ENCODE data around the gene ASB2.

Gene ASB2

GRCh38 chr14:93893661-93894261 is 82.6 kb downstream of the ASB2 start:
- 54 to 57% methylated on average over 12 of the region's 12 CpGs for WGBS, 2 experiments
- Histone ChIP-seq H3K27ac (ENCODE audit: insufficient read depth, low read depth, low read length, poor library complexity, severe bottlenecking) (no peak overlapping the region), H3K36me3 (ENCODE audit: control insufficient read depth, insufficient read depth, low read length) (no peaks in the 10 kb centered on the region), H3K9me3 (ENCODE audit: control insufficient read depth, low read length) (no peaks in the 10 kb centered on the region), H3K27me3 (ENCODE audit: control insufficient read depth, insufficient read depth, low read length, poor library complexity, severe bottlenecking) (no peaks in the 10 kb centered on the region), H3K4me1 (ENCODE audit: control insufficient read depth, insufficient read depth, low read length) (peaks cover 27% of the 10 kb centered on the region), H3K4me3 (ENCODE audit: insufficient read depth, low read depth, low read length) (no peak overlapping the region)

GRCh38 chr14:93892923-93893558 is 83.3 kb downstream of the ASB2 start:
- Histone ChIP-seq H3K4me1 (ENCODE audit: control insufficient read depth, insufficient read depth, low read length) (peaks cover 27% of the 10 kb centered on the region), H3K27me3 (ENCODE audit: control insufficient read depth, insufficient read depth, low read length, poor library complexity, severe bottlenecking) (no peaks in the 10 kb centered on the region)

GRCh38 chr14:93892505-93892839 is 83.9 kb downstream of the ASB2 start:
- 79 to 81% methylated on average over 5 of the region's 5 CpGs for WGBS, 2 experiments
- peaks cover 27% of the 10 kb centered on the region for H3K4me1 ChIP-seq (ENCODE audit: control insufficient read depth, insufficient read depth, low read length)
- no peak overlapping the region for H3K4me3 ChIP-seq (ENCODE audit: insufficient read depth, low read depth, low read length)

More at GRCh38 chr14:93892923-93893558, 83.3 kb downstream of the ASB2 start:
- Histone ChIP-seq H3K4me3 (ENCODE audit: insufficient read depth, low read depth, low read length) (no peak overlapping the region), H3K36me3 (ENCODE audit: control insufficient read depth, insufficient read depth, low read length) (no peaks in the 10 kb centered on the region), H3K9me3 (ENCODE audit: control insufficient read depth, low read length) (no peaks in the 10 kb centered on the region), H3K27ac (ENCODE audit: insufficient read depth, low read depth, low read length, poor library complexity, severe bottlenecking) (no peak overlapping the region)
- WGBS, 2 experiments: 39 to 42% methylated on average over 13 of the region's 13 CpGs

GRCh38 chr14:93891756-93892504 is 84.4 kb downstream of the ASB2 start:
- 81% methylated on average over 15 of the region's 15 CpGs for WGBS, 2 experiments
- no peak overlapping the region for H3K27ac ChIP-seq (ENCODE audit: insufficient read depth, low read depth, low read length, poor library complexity, severe bottlenecking)
- H3K4me3 ChIP-seq (ENCODE audit: insufficient read depth, low read depth, low read length): no peak overlapping the region
- H3K4me1 ChIP-seq (ENCODE audit: control insufficient read depth, insufficient read depth, low read length): peaks cover 27% of the 10 kb centered on the region
- no peaks in the 10 kb centered on the region for H3K27me3 ChIP-seq (ENCODE audit: control insufficient read depth, insufficient read depth, low read length, poor library complexity, severe bottlenecking)
- H3K9me3 ChIP-seq (ENCODE audit: control insufficient read depth, low read length): no peaks in the 10 kb centered on the region
- no peaks in the 10 kb centered on the region for H3K36me3 ChIP-seq (ENCODE audit: control insufficient read depth, insufficient read depth, low read length)

More at GRCh38 chr14:93892505-93892839, 83.9 kb downstream of the ASB2 start:
- Histone ChIP-seq H3K27me3 (ENCODE audit: control insufficient read depth, insufficient read depth, low read length, poor library complexity, severe bottlenecking) (no peaks in the 10 kb centered on the region), H3K9me3 (ENCODE audit: control insufficient read depth, low read length) (no peaks in the 10 kb centered on the region), H3K36me3 (ENCODE audit: control insufficient read depth, insufficient read depth, low read length) (no peaks in the 10 kb centered on the region), H3K27ac (ENCODE audit: insufficient read depth, low read depth, low read length, poor library complexity, severe bottlenecking) (no peak overlapping the region)

GRCh38 chr14:93889739-93890483 is 86.5 kb downstream of the ASB2 start:
- Histone ChIP-seq H3K4me3 (ENCODE audit: insufficient read depth, low read depth, low read length) (no peak overlapping the region), H3K4me1 (ENCODE audit: control insufficient read depth, insufficient read depth, low read length) (peaks cover 25% of the 10 kb centered on the region), H3K36me3 (ENCODE audit: control insufficient read depth, insufficient read depth, low read length) (no peaks in the 10 kb centered on the region), H3K27ac (ENCODE audit: insufficient read depth, low read depth, low read length, poor library complexity, severe bottlenecking) (no peak overlapping the region), H3K9me3 (ENCODE audit: control insufficient read depth, low read length) (no peaks in the 10 kb centered on the region), H3K27me3 (ENCODE audit: control insufficient read depth, insufficient read depth, low read length, poor library complexity, severe bottlenecking) (no peaks in the 10 kb centered on the region)
- WGBS, 2 experiments: 93% methylated on average over 9 of the region's 9 CpGs

- no peak overlapping the region for H3K4me3 ChIP-seq (ENCODE audit: insufficient read depth, low read depth, low read length)
- no peak overlapping the region for H3K27ac ChIP-seq (ENCODE audit: insufficient read depth, low read depth, low read length, poor library complexity, severe bottlenecking)
- 87 to 91% methylated on average over 11 to 12 of the region's 12 CpGs for WGBS, 2 experiments
- H3K36me3 ChIP-seq (ENCODE audit: control insufficient read depth, insufficient read depth, low read length): no peaks in the 10 kb centered on the region
- no peaks in the 10 kb centered on the region for H3K9me3 ChIP-seq (ENCODE audit: control insufficient read depth, low read length)
- peaks cover 15% of the 10 kb centered on the region for H3K4me1 ChIP-seq (ENCODE audit: control insufficient read depth, insufficient read depth, low read length)
- no peaks in the 10 kb centered on the region for H3K27me3 ChIP-seq (ENCODE audit: control insufficient read depth, insufficient read depth, low read length, poor library complexity, severe bottlenecking)
These were observed 87.4 kb downstream of the ASB2 start for GRCh38 chr14:93888995-93889394.

GRCh38 chr14:93884950-93885349 is 91.4 kb downstream of the ASB2 start:
- Histone ChIP-seq H3K27me3 (ENCODE audit: control insufficient read depth, insufficient read depth, low read length, poor library complexity, severe bottlenecking) (no peaks in the 10 kb centered on the region), H3K4me1 (ENCODE audit: control insufficient read depth, insufficient read depth, low read length) (no peaks in the 10 kb centered on the region)
- 94 to 97% methylated on average over 1 of the region's 1 CpG for WGBS, 2 experiments

More at GRCh38 chr14:93884950-93885349, 91.4 kb downstream of the ASB2 start:
- Histone ChIP-seq H3K4me3 (ENCODE audit: insufficient read depth, low read depth, low read length) (no peak overlapping the region), H3K36me3 (ENCODE audit: control insufficient read depth, insufficient read depth, low read length) (no peaks in the 10 kb centered on the region), H3K9me3 (ENCODE audit: control insufficient read depth, low read length) (no peaks in the 10 kb centered on the region), H3K27ac (ENCODE audit: insufficient read depth, low read depth, low read length, poor library complexity, severe bottlenecking) (no peak overlapping the region)

Data from ectodermal cell (in vitro differentiated cells).